Osteoblast (primary cell): ENCODE data around the gene CEBPA. TPM values are rescaled to one million over a fixed set of nuclear protein-coding genes. Genes with fewer than 3 reads are reported as not detected.

Source experiments
- DNase-seq: peaks from one replicate; pipeline ENCODE4 v3.0.0; 2011; ENCODE audit warnings: low spot score, mixed read lengths; ENCODE audit not compliant: insufficient read length; ENCODE audit errors: missing footprints
- H2AFZ ChIP-seq: 2 replicates; pipeline ENCODE4 v1.6.0; 2011; ENCODE audit warnings: mild to moderate bottlenecking, low read length
- H3K27ac ChIP-seq: 2 replicates; pipeline ENCODE4 v1.5.1; 2011; ENCODE audit warnings: mild to moderate bottlenecking, low read depth, low read length, moderate library complexity
- H3K27me3 ChIP-seq: 2 replicates; pipeline ENCODE4 v1.6.0; 2012; ENCODE audit warnings: mild to moderate bottlenecking, control low read depth, inconsistent platforms, low read length, moderate library complexity; ENCODE audit not compliant: insufficient read depth
- H3K36me3 ChIP-seq: 2 replicates; pipeline ENCODE4 v1.5.1; 2011; ENCODE audit warnings: mild to moderate bottlenecking, low read length, control low read depth, moderate library complexity; ENCODE audit not compliant: insufficient read depth
- H3K4me1 ChIP-seq: 2 replicates; pipeline ENCODE4 v1.5.1; 2011; ENCODE audit warnings: mild to moderate bottlenecking, low read length, control low read depth, moderate library complexity; ENCODE audit not compliant: insufficient read depth
- H3K4me2 ChIP-seq: 2 replicates; pipeline ENCODE4 v1.6.0; 2011; ENCODE audit warnings: mild to moderate bottlenecking, low read length; ENCODE audit not compliant: insufficient read depth
- H3K4me3 ChIP-seq: fragments of 200-600 bp; sonication (generic); 3 replicates; pipeline ENCODE4 v1.5.1; 2012; ENCODE audit warnings: mild to moderate bottlenecking, low read length, inconsistent platforms; ENCODE audit not compliant: insufficient read depth
- H3K79me2 ChIP-seq: 2 replicates; pipeline ENCODE4 v1.6.0; 2012; ENCODE audit warnings: mild to moderate bottlenecking, low read length, control low read depth, inconsistent platforms; ENCODE audit not compliant: insufficient read depth
- H3K9me3 ChIP-seq: 2 replicates; pipeline ENCODE4 v1.5.1; 2011; ENCODE audit warnings: low read depth, low read length, control low read depth
- H4K20me1 ChIP-seq: 2 replicates; pipeline ENCODE4 v1.6.0; 2012; ENCODE audit warnings: mild to moderate bottlenecking, low read length, control low read depth; ENCODE audit not compliant: insufficient read depth
- total RNA-seq: library from RNA; depleted of rRNA; stranded (reverse); fragments of >200 nt; gene quantifications from 2 replicates; pipeline ENCODE4 v1.2.3, GENCODE V29; 2012
- TF ChIP-seq, protein P1 (sequence below): IDR thresholded peaks from 2 replicates; pipeline ENCODE4 v1.5.1; 2011; ENCODE audit warnings: mild to moderate bottlenecking, low read depth, low read length, moderate library complexity; ENCODE audit errors: extremely low read depth

The CEBPA gene
- total RNA-seq, 1 donor = 3.6 TPM

DNA sequence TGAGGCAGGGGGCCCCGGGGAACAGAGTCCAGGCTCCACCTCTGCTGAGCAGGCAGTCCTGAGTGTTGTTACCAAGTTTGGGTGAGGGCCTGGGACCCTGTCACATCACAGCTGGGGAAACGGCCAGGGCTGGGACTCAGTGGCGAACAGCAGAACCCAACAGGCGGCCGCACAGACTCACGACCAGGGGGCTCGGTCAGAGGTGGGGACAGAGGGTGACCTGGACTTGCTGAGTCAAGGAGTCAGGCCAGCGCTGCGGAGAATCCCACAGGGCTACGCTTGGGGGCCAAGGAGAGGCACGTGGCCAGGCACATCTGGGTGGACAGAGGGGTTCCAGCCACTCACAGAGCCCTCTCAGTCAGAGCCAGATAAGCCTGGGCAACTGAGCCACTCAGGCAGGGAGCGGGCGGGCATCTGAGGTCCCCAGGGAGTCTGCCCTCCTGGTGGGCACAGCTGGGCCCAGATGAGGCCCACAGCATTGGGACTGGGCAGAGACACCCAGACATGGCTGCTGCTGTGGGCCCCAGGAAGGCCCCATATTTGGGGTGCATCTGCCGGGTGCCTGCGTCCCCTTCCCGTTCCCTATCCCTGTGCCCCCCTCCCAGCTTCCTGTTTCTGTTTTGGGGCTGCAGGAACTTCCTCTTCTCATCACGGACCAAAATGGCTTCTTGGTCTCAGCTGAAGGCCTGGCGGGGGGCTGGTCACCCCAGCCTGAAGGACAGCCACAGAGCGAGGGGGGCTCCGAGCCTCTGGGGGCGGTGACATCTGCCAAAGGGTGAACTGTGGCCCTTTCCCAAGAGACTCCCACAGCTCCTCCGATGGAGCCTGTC lies 34.0 kb downstream of the CEBPA start:
- H3K9me3 ChIP-seq = no peaks in the 10 kb centered on the region
- TF ChIP-seq, protein P1, sequence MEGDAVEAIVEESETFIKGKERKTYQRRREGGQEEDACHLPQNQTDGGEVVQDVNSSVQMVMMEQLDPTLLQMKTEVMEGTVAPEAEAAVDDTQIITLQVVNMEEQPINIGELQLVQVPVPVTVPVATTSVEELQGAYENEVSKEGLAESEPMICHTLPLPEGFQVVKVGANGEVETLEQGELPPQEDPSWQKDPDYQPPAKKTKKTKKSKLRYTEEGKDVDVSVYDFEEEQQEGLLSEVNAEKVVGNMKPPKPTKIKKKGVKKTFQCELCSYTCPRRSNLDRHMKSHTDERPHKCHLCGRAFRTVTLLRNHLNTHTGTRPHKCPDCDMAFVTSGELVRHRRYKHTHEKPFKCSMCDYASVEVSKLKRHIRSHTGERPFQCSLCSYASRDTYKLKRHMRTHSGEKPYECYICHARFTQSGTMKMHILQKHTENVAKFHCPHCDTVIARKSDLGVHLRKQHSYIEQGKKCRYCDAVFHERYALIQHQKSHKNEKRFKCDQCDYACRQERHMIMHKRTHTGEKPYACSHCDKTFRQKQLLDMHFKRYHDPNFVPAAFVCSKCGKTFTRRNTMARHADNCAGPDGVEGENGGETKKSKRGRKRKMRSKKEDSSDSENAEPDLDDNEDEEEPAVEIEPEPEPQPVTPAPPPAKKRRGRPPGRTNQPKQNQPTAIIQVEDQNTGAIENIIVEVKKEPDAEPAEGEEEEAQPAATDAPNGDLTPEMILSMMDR = no peak
- no peak overlapping the region for H2AFZ ChIP-seq
- no peak overlapping the region for H3K27ac ChIP-seq
- no peaks in the 10 kb centered on the region for H3K27me3 ChIP-seq
- peaks cover 1% of the 10 kb centered on the region for H3K4me1 ChIP-seq
- no peak overlapping the region for H3K4me2 ChIP-seq
- H3K79me2 ChIP-seq = no peaks in the 10 kb centered on the region
- H4K20me1 ChIP-seq = no peaks in the 10 kb centered on the region
- no peak for DNase-seq
- H3K4me3 ChIP-seq = no peak overlapping the region
- no peaks in the 10 kb centered on the region for H3K36me3 ChIP-seq

DNA sequence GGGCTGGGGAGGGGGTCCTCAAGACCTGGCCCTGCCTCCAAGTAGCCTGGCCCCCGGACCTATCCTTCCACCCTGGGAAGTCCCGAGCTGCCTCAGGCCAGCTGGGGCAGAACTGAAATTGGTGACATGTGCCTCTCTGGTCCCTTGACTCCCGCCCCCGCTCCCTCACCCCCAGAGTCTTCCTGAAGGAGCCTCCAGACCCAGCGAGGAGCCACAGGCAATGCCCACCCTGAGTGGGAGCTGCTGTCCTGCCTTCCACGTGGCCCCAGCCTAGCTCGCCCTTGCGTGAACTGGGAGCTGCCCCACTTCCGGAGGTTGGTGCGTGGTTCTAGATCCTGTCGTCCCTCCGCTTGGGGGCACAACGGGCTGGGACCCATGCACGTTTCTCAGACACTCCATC lies 34.6 kb downstream of the CEBPA start:
- no peaks in the 10 kb centered on the region for H3K79me2 ChIP-seq
- H4K20me1 ChIP-seq = no peaks in the 10 kb centered on the region
- no peak overlapping the region for H3K4me2 ChIP-seq
- no peak for DNase-seq
- H2AFZ ChIP-seq = no peak overlapping the region
- H3K27me3 ChIP-seq = no peaks in the 10 kb centered on the region
- no peaks in the 10 kb centered on the region for H3K4me1 ChIP-seq
- no peaks in the 10 kb centered on the region for H3K9me3 ChIP-seq
- TF ChIP-seq, protein P1 = no peak
- no peaks in the 10 kb centered on the region for H3K36me3 ChIP-seq
- H3K27ac ChIP-seq = no peak overlapping the region
- no peak overlapping the region for H3K4me3 ChIP-seq

DNA sequence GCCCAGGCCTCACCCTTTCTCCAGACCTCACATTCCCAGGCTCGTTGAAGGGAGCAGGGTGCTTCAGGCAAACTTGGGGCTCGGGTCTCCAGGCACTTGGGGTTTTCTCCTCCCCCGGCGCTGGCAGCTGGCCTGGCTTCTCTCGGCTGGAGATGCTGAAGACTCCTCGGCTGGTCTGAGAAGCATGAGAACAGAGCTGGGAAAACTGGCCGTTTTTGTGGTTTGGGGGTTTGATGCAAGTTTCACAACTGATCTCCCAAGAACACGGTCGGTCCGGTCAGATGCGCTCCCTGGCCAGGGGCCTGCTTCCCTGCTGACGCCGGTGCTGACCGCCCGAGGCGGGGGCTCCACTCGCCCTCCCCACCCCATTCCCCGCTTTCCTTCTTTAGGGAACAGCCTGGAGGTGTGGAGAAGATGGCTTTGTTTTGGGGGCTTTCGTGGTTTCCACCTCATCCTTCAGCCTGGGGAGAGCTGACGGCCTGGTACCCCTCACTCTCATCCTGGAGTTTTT lies 35.3 kb downstream of the CEBPA start:
- H3K4me3 ChIP-seq = no peak overlapping the region
- no peaks in the 10 kb centered on the region for H3K27me3 ChIP-seq
- no peaks in the 10 kb centered on the region for H3K79me2 ChIP-seq
- H3K4me2 ChIP-seq = no peak overlapping the region
- no peak overlapping the region for H3K27ac ChIP-seq
- H3K9me3 ChIP-seq = no peaks in the 10 kb centered on the region
- TF ChIP-seq, protein P1 = no peak
- DNase-seq = no peak
- no peaks in the 10 kb centered on the region for H3K36me3 ChIP-seq
- no peak overlapping the region for H2AFZ ChIP-seq
- no peaks in the 10 kb centered on the region for H3K4me1 ChIP-seq
- no peaks in the 10 kb centered on the region for H4K20me1 ChIP-seq

DNA sequence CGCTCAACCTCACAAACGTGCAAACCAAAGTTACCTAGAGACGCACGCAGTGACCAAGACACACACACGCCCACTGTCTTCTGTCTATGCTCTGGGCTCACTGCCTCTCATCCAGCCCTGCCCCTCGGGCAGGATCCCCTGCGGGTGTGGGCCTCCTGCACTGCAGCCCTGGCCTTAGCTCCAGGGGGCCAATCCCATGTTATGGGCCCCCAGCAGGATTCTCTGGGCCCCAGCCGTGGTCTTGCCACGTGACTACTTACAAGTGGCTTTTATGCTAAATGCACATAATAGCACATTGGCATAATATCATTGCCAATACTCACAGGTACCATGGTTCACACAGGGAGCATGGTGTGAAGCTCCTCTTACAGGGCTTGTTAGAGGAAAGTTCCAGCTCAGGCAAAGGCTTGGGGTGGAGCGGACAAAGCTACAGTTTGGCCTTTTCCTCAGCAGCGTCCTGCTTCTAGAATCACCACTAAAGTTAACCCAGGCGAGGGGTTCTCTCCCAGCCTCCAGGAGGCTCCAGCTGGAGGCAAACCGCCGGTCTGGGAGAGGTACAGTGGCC lies 37.4 kb downstream of the CEBPA start:
- TF ChIP-seq, protein P1 = no peak
- no peak overlapping the region for H3K4me2 ChIP-seq
- no peak overlapping the region for H3K27ac ChIP-seq
- no peaks in the 10 kb centered on the region for H3K36me3 ChIP-seq
- H3K27me3 ChIP-seq = no peaks in the 10 kb centered on the region
- no peaks in the 10 kb centered on the region for H3K79me2 ChIP-seq
- no peaks in the 10 kb centered on the region for H3K4me1 ChIP-seq
- H3K9me3 ChIP-seq = no peaks in the 10 kb centered on the region
- DNase-seq = no peak
- no peak overlapping the region for H3K4me3 ChIP-seq
- no peak overlapping the region for H2AFZ ChIP-seq
- H4K20me1 ChIP-seq = no peaks in the 10 kb centered on the region
